GM19438 (cell line): Measurements from ENCODE around the gene CENPP.
"Not testable (repeated sequence)": the region's sequence is repeated elsewhere in the genome, so short reads cannot be mapped to it uniquely, and the experiment has no call there.

ENCODE experiments used
- ATAC-seq: cut with Tn5 transposase; IDR thresholded peaks from one replicate; pipeline ENCODE4 v1.9.1; 2021; ENCODE audit warnings: low read depth; ENCODE audit not compliant: unreplicated experiment

The CENPP gene

DNA sequence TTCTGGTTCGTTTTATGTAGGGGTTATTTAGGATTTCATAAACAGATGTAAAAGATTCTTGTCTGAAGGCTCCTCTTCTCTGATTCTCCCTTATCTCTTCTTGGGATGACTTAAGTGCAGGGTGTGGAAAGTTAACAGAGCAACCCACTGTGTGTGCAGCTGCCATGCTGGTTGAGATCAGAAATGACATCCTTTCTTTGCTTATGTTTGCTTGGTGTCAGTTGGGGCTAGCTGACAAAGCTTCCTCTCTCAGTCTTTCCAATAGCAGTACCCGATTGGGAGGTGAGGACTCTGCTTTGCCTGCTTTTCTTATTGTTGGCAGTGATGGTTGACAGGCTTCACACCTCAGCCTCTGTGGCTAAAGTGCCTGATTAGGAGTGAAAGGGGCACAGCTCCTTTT lies 52.1 kb downstream of the CENPP start:
- no peak for ATAC-seq

DNA sequence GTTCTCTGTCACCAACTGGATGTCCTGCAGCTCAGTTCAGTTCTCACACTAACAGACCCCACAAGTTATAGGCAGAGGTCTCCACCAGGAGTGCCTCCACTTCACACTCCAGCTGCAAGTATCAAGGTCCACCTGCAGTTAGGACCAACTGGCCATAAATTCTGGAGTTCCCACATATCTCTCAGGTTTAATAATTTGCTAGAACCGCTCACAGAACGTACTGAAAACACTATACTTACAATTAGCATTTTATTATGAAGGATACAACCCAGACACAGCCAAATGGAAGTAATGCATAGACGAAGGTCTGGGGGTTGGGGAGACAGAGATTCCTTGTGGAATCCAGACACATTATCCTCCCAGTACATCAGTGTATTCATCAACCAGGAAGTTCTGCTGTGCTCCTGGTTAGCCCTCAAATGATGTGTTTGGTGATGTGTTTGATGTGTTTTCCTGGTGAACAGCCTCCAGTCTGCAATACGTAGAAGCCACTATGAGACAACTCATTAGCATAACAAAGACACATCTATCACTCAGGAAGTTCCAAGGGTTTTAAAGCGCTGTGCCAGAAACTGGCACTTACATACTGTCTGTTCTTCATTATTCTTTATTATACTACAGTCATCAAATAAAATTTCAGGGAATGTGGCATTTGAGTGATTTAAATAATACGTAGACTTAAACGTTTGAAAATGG lies 53.3 kb downstream of the CENPP start:
- ATAC-seq = no peak

DNA sequence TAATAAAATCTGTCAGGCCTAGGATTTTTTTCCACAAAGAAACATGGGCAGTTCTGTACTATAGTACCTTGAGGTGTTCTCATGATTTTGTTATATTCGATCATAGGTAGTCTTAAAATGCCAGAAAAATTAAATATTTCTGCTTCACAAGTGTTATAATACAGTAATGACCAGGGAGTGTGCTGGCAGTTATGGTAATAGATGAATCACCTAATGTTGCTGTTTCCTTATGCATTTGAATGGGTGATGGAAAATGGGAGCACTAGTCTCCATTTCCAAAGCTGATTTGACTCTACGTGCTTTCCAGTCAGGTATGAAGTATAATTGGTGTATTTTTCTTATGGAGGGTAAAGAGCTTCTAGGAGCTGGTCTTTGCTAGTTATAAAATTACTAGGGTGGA lies 54.9 kb downstream of the CENPP start:
- ATAC-seq = no peak

DNA sequence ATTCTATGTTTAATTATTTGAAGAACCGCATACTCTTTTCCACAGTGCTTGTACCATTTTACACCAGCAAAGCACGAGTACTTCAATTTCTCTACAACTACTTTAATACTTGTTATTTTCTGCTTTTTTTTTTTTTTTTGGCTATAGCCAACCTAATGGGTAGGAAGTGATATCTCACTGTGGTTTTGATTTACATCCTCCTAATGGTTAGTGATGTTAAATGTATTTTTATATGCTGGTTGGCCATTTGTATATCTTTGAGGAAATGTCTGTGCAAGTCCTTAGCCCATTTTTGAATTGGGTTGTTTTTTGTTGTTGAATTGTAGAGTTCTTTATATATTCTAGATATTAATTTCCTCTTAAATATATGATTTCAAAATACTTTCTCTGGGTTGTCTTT lies 56.0 kb downstream of the CENPP start:
- no peak for ATAC-seq

DNA sequence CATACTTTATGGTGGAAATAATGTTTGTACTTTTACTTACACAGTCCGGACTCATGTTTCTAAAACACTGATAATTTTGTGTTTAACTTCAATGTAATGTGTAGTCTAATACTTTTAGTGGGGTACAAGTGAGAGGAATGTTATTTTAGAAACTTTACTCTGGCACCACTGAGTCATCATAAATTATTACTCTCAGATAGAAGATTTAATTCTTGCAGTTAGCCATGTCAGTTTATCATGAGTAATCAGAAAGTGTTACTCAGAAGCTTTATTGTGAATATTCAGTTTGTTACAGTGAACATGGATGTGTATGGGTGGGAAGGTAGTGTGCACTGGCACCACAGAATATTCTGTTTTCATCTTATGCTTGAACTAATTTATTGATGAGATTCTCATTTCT lies 58.6 kb downstream of the CENPP start:
- no peak for ATAC-seq

DNA sequence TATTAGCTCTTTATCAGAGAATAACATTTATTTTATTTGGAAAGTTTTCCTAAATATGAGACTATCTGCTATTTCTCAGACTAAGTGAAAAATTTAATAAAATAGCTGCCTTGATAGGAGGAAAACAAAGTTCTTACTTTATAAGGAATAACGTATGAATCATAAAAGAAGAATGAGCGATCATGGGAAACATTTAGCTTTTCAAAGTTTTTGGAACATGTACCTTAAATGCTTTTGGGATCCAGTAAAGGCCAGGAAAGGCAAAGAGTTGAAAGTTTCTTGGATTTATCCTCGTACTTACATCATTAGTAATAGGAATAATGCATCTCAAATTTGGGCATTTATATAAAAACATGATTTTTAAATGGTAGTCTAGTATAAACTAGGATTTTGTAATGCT lies 59.2 kb downstream of the CENPP start:
- no peak for ATAC-seq

DNA sequence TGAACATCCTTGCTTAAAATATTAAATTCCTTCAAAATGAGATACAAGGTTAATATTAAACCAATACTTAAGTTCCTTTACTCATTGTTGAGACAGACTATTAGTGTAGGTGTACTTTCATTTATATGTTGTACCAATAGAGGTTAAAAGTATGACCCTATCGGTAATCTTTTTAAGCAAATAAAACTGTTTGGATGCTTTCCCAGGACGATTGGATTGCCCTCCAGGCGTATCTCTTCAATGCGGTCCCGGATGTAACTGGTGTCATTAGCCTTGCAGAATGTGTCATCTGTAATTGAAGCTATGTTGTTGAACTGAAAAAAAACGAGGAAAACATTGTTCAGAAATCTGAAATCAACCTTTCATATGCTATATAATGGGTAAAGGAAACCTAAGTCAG lies 59.7 kb downstream of the CENPP start:
- no peak for ATAC-seq

DNA sequence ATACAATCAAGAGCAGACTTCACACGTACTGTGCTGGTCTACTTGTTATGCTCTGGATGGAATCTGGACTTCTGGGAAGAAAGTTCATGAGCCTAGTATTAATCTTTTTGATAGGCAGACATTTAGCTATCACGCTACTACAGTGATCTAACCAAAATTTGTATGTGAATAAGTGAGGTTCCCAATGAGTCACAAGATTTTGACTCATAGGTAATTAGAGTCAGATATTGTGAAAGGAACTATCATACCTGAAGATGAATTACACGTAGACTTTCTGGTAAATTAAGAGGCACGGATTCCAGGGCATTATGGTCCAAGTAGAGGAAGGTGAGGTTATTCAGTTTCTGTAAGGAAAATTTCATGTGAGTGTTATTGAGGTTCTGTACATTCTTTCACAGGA lies 60.2 kb downstream of the CENPP start:
- ATAC-seq = no peak

DNA sequence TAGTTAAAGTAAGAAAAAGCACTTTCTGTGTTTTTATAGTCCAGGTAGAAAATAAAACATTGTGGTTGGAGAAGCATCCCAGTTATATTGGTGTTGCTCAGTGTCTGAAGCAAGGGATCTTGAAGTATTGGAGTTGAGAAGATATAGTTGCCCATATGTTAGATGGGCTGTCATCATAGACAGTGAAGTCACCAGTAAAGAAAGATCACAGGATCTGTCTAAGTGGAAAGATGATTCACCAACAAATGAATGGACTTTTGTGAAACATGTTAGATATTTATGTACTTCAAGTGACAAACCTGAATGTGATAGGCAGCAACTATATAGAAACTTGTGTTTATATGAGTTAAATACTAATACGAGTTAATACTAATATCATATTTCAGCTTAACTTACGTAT lies 66.9 kb downstream of the CENPP start:
- ATAC-seq = no peak

DNA sequence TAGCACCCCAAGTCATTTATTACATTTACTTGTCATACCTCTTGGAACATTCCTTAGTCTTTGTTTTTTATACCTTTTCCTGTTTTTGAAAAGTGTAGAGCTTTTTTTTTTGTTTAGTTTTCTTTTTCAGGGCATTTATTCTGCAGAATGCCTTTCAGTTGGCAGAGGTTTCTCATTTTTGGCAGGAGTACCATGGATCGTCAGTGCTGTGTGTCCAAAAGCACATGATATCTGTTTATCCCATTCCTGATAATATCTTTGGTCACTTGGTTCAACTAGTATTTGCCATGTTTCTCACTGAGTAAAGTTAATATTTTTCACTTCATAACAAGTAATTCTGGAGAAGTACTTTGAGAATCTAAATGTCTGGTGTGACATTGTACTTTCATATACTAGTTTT lies 67.9 kb downstream of the CENPP start:
- ATAC-seq = no peak

DNA sequence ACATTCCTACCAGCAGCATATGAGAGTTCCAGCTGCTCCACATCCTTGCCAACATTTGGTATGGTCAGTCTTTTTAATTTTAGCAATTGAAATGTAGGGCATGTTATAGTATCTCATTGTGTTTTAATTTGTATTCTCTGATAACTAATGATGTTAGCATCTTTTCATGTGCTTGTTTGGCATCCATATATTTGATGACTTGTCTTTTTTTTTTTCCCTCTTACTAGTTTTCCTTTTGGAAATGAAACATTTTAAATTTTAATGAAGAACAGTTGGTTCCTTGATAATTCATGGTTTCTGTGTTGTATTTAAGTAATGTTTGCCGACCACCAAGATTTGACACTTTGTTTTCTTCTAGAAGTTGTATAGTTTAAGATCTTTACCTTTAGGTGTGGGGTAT lies 69.9 kb downstream of the CENPP start:
- no peak for ATAC-seq

DNA sequence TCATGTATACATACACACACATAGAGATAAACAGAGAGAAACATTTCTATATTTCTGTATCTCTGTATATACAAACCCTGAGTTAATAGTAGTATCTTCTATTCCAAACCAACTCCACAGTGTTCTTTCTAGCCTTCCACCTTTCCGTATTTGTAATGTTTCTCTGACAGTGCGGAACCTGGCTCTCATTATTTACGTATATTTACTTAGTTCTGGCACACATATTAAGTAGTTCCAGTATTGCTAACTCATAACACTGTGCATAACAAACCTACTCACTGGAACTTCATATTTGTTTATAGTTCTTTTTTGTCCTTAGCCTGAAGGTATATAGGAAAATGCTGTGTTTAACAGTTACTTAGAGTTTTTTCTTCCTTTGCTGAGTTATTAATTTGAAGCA lies 72.1 kb downstream of the CENPP start:
- ATAC-seq = no peak

DNA sequence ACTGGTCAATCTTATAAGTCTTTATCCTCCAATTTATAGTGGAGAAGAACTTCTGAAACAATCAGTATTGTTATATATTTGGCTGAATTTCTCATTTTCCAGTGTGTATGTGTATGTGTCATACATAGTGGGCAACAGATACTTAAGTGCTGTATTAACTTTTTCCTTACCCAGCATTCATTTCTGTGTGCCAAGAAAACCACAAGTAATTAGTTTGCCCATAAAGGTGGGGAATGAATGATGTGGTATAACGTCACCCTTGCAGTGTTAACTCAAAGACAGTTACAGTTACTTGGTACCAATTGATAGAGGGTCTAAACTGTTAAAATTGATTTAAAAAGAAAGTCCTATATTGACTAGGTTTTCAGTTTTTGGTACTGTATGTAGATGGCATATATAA lies 76.6 kb downstream of the CENPP start:
- no peak for ATAC-seq

DNA sequence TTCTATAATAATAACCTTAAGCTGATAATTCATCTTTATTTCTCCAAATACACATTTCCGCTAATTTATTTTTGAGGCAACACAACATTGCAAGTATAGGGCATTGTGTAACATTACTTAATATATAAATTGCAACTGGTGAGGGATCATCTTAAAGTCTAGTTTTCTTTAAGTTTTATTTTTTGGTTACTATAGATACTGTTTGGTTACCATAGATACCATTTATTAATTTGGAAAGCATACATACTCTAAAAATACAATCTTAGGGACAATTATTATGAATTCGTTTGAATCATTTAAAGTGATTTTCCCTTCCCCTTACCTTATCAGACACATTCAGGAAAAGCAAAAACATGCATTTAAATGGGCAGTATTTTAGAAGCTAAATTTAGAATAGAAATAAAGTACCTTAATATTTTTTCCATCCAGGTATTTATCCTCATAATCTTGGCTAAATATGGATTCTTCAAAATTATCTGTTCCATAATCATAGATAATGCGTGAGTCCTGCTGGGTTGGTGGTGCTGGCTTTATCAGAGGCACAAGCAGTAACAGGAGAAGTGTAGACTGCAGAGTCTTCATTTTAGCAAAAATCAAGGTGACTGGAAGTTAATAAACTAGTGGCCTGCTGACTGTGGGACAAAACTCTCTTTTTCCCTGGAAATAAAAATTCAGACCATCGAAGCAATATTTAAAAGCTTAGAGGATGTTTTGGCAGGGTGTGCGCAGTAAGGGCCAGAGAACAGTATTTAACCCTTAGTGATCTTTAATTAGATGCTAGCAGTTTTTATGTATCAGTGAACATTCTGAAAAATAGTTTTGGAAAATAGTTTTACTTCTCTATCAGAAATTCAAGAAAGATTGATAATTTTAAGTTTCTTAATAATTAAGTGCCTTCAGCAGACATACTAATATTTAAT lies 77.3 kb downstream of the CENPP start:
- ATAC-seq = no peak

DNA sequence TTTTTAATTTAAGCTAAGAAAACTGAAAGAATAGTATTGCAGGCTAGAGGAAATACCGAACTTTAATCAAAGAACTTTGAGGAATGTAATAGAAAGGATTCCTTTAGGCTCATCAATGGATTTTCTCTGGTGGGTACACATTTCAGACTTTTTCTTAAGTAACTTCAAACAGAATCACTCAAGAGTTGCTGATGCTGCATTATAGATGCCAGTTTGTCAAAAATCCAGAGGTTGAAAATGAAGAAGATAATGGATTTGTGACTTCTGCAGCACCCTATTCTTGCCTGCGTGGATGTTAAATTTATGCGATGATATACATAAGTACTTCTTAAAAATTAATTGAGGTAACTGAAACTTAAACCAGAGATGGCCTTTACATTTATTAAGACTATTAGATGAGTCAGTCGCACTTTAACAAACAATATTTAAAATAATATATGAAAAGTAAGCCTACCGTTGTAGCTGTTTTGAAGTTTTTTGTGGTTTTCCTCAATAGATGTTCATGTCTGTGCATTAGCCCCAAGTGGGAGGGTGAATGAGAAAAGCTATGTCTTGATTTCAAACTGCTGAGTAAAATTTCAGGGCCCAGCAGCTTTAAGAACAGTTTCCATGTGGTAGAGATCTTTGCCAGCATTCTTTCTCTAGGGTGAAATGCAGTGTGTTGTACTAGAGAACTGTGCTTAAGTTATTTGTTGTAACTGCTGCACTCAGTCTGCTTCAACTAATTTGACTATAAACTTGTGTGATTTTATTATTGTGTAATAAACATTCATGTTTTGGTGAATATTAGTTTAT lies 78.5 kb downstream of the CENPP start, which contains the start of gene OGN:
OGN (minus strand) TSS at position 537 of the 795 bp plus-strand sequence. CDS start 1,171 bp downstream, outside the sequence.
- no peak for ATAC-seq

DNA sequence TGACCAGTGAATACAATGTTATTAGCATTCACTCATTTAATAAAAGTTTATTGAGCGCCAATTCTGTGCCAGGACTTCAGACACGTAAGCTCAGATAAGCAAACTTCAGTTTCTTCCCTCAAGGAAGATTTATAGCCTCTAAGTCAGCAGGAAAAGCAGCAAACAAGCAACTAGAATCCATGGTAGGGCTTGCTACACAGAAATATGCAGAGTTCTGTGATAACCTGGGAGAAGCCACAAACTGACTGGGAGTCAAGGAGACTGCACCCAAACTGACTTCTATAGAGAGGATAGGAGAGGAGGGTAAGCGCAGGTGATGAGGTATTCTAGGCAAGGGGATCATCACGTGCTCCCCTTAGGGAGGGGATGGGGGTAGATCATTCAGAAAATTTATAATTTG lies 80.1 kb downstream of the CENPP start:
- no peak for ATAC-seq

DNA sequence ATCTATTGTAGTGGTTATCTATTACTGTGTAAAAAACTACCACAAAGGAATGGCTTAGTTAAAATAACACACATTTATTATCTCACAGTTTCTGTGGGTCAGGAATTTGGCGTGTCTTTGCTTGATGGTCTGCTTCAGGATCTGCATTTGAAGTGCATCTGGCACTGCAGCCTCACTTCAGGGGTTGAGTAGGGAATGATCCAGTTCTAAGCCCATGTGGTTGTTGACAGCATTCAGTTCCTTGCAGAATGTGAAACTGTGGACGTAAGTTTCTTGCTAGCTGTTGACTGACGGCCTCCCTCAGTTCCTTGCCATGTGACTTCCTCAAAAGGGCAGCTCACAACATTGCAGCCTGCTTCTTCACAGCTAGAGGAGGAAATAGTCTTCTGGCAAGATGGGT lies 80.7 kb downstream of the CENPP start:
- ATAC-seq = no peak

DNA sequence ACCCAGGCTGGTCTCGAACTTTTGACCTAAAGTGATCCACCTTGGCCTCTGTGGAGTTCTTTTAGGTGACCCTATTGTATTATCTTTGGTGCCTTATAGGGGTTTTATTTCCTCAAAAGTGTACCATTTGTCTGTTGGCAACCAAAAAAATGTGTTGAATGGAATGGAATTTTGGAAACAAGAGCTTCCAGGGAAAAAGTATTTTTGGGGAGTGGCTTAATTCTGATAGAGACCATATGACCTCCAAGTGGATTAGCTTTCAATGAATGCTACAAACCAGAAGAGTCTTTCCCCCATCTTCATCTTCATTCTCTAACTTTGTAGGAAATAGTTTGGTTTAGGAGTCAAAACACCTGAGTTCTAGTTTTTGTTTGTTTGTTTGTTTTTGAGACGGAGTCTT lies 82.1 kb downstream of the CENPP start:
- no peak for ATAC-seq

DNA sequence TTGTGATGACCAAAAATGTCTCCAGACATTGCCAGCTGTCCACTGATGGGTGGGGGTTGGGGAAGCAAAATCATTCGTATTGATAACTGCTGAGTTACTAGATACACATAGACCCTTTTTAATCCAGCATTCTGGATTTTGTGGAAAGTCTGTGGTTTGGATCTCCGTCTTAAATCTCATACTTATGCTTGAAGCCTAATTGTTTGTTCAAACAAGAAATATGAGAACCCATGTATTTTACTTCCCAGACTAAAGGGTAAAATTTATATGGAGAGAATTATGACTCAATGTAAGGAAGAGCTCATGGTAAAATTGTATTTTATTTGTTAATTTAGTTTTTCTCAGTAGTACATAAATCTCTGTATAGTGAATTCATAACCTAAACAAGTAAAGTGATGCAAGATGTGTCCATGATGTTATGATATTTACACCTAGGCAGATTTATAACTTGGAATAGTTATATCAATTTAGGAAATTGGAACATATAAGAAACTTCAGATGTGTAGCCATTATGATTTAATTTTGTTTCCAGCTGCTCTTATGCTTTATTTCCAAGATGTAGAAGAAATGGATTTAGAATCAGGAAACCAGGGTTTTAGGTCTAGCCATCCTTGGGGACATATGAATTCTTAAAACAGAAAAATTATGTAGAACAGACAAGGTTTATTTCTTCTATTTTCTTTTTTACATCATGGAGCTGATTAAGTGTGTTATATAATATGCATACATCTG lies 83.2 kb downstream of the CENPP start:
- no peak for ATAC-seq

DNA sequence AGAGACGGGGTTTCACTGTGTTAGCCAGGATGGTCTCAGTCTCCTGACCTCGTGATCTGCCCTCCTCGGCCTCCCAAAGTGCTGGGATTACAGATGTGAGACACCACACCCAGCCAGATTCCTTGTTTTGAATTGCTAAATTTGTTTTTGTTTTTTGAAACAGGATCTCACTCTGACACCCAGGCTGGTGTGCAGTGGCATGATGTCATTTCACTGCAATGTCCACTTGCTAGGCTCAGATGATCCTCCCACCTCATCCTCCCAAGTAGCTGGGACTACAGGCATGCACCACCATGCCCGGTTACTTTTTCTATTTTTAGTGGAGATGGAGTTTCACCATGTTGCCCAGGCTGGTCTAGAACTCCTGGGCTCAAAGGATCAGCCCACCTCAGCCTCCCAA lies 85.4 kb downstream of the CENPP start:
- ATAC-seq = not testable (repeated sequence)
